ENCODE results near the gene NPHP4.

DNA sequence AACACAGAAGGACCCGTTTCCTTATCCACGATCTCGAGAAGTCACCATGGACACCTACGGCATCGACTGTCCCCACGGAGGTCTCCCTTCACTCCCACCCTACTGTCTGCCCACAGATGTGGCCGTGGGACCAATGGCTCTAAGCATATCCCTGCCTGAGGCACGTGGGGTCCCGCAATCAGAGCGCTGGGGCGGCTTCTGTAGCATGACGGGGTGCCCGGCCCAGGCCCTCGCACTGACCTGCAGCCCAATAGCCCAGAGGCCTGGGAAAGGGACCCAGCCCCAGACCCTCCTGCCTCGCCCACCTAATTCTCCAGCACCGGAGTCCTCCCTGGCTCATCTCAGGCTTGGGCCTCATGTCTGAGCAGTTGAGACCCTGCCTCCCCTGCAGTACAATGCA, 132.5 kb downstream of the NPHP4 start:
- TF ChIP-seq CTCF (IDR thresholded peaks at IDR 0.05) (no peak), CHD2 (IDR thresholded peaks at IDR 0.05; ENCODE audit: low read length, partially characterized antibody) (no peak), TAF1 (IDR thresholded peaks at IDR 0.05; ENCODE audit: borderline replicate concordance, low read depth, low read length) (no peak), EZH2phosphoT487 (IDR thresholded peaks at IDR 0.05; ENCODE audit: borderline replicate concordance, low read depth) (no peak), RFX5 (IDR thresholded peaks at IDR 0.05; ENCODE audit: low read length) (no peak), EP300 (IDR thresholded peaks at IDR 0.05; ENCODE audit: borderline replicate concordance in 1 of 2, low read depth in 1 of 2, low read length in 1 of 2) (no peak), MAX (IDR thresholded peaks at IDR 0.05; ENCODE audit: low read depth) (no peak), RAD21 (IDR thresholded peaks at IDR 0.05; ENCODE audit: low read length) (no peak), YY1 (IDR thresholded peaks at IDR 0.05; ENCODE audit: low read depth) (no peak)
